HG02973 (cell line): ENCODE measurements around the gene GABBR2.

Experiments used
- ATAC-seq: cut with Tn5 transposase; IDR thresholded peaks from one replicate; pipeline ENCODE4 v1.9.1; 2021; ENCODE audit warnings: moderate library complexity; ENCODE audit not compliant: unreplicated experiment

GABBR2 gene

DNA sequence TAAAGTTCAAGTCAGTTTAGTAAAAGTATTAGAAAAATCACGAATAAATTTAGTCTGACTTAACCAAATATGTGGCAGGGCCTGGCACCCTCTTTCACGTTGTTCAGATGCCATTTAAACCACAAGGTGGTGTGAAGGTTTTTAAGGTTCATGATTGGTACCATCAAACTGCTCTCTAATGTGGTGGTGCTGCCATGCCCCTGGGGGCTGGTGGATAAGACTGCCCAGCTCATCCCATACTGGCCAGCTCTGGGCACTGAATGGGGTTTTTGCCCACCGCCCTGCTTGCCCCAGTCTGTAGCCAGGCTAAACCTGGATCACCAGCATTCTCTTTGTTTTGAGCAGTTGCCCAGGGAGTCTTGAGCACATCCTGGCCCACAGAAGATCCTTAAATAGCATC is 159.3 kb downstream of the GABBR2 start:
- ATAC-seq = no peak

DNA sequence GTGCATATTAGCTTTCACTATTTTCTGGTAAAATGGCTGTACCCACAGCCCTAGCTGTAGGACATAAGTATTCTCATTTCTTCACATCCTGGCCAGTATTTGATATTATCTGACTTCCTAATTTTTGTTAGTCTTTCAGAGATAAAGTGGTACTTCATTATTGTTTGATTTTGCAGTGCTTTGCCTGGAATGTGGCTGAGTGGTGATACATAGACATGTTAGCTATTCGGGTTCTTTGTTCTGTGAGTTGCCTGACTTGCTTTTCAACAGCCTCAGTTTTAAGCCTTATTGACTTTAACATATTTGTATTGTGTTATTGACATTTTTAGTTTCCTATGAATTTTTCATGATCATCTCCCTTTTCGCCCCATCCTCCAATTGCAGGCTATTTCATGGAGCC is 161.1 kb downstream of the GABBR2 start:
- ATAC-seq = no peak

DNA sequence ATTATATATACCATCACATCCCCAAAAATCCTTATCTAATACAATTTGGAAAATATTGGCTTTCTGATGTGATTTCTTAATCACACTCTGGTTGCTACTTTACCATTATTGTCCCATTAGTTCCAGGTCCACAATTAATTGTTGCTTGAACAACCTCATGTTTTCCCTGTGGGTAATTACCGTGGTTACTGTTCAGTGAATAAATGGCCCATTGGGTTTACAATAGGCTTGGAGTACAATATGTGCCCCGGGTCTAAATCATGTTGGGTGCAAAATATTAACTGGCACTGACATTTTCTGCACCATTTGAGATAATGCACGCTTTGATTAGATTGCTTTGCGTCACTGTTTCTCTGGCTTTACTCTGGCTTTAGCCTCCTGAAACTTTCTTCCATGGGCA is 163.7 kb downstream of the GABBR2 start:
- ATAC-seq = no peak

DNA sequence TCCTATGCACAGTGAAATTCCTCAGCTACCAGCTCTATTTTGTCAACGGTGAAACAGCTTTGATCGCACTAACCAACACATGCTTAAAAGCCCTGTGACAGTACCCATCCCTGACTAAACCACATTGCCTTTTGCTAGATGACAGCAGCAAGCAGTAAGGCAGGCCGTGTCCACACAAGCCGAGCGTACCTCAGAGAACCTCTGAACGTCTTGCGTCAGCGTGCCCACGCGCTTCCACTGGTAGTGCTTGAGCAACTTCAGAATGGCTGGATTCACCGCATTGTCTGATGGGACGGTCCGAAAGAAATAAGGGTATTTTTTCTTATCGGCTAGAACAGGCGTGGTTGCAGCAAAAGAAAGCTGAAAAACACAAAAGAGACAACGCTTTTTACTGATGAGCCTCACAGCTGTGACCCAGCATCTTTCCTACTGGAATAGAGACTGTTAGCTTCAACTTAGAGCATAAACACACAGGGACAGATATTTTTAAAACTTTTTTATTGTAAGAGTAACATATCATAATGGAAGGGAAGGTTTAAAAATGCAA is 167.0 kb downstream of the GABBR2 start:
- ATAC-seq = no peak

DNA sequence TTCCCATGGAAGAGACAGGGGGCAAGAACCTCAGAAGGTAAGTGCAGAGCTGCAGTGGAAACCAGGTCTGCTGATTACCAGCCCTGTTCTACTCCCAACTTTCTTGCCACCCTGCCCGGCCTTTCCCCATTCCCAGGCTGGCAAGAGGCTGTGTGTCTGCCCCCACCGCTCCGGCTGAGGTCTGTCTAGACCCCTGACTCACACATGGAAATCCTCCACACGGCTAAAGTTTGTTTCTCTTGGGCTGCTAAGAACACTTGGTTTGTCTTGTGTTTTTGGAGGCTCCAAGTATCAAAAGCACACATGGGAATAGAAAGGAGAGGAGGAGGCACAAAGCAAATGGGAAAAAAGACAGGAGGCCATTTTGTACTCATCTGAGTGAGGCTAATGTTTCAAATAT is 168.3 kb downstream of the GABBR2 start:
- no peak for ATAC-seq

GRCh38 chr9:98539954-98540353 is 168.8 kb downstream of the GABBR2 start:
- no peak for ATAC-seq

DNA sequence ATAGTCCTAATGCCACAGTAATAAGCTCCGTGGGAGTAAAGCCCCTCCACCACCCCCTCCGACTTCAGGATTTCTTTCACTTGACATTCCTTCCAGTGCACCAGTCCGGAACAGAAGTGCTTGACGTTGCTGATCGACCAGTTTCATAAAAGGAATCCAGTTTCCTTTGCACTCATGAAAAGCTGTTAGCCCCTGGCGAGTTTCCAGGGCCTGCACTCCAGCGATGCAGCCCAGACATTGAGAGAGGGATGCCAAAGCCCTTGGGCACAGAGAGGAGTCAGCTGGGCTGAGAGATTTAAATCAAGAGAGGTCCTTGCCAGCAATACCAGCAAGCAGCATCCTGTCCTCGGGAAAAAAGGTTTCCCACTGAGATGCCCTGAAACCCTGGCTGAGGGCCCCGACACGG is 170.1 kb downstream of the GABBR2 start:
- no peak for ATAC-seq

GRCh38 chr9:98538203-98538602 is 170.5 kb downstream of the GABBR2 start:
- ATAC-seq = no peak

DNA sequence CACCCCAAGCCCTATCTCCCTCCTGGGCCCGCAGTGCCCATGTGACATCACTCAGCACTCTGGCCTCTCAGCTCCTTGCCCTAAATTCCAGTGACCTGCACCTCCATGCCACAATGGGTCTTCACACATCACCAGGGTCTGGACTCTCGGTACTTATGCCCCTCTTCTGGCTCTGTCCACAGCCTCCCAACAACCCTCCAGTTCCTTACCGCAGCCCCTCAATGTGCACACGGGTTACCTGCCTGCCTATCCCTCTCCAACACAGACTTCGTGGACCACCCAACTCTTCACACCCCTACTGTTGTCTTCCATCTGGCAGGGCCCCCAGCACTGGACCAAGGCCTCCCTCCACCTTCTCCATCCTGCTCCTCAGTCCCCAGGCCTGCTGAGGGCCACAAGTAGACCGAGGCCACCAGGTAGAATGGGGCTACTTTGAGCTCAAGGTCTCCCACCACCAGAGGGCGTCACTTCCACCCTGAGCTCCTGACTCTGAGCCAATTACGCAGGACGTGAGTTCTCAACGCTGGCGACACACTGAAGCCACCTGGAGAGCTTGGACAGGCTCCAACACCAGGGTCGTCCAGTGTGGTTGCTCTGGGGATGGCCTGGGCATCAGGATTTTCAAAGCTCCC is 172.1 kb downstream of the GABBR2 start:
- no peak for ATAC-seq

- no peak for ATAC-seq
Measured at GRCh38 chr9:98533866-98534265, 174.9 kb downstream of the GABBR2 start.

- no peak for ATAC-seq
Measured at GRCh38 chr9:98533132-98533531, 175.6 kb downstream of the GABBR2 start.

- ATAC-seq = no peak
Measured at GRCh38 chr9:98532574-98532973, 176.2 kb downstream of the GABBR2 start.

- no peak for ATAC-seq
Measured at GRCh38 chr9:98532147-98532546, 176.6 kb downstream of the GABBR2 start.

GRCh38 chr9:98530806-98531386 is 177.8 kb downstream of the GABBR2 start:
- ATAC-seq = no peak

- ATAC-seq = no peak
Measured at GRCh38 chr9:98530275-98530674, 178.5 kb downstream of the GABBR2 start.

DNA sequence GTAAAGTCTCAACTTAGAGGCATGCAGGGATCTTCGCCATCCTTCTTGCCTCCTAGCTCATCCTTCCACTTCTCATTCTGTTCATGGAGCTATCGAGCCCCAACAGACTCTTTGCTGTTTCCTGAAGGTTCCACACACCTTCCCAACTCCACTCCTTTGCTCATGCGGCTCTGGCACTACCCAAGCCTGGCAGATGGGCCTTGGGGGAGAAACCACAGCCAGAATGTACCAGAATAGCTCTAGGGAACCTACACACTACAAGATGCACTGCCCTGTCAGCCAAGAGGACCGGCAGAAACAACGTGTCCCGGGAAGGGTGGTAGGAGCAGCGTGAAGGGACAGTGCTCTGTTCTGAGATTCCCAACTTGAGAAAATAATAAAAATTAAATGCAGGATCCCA is 178.9 kb downstream of the GABBR2 start:
- ATAC-seq = no peak

GRCh38 chr9:98523231-98523901 is 185.4 kb downstream of the GABBR2 start:
- no peak for ATAC-seq

- ATAC-seq = no peak
Measured at GRCh38 chr9:98522487-98522886, 186.2 kb downstream of the GABBR2 start.

- ATAC-seq = no peak
Measured at GRCh38 chr9:98521141-98521540, 187.6 kb downstream of the GABBR2 start.

DNA sequence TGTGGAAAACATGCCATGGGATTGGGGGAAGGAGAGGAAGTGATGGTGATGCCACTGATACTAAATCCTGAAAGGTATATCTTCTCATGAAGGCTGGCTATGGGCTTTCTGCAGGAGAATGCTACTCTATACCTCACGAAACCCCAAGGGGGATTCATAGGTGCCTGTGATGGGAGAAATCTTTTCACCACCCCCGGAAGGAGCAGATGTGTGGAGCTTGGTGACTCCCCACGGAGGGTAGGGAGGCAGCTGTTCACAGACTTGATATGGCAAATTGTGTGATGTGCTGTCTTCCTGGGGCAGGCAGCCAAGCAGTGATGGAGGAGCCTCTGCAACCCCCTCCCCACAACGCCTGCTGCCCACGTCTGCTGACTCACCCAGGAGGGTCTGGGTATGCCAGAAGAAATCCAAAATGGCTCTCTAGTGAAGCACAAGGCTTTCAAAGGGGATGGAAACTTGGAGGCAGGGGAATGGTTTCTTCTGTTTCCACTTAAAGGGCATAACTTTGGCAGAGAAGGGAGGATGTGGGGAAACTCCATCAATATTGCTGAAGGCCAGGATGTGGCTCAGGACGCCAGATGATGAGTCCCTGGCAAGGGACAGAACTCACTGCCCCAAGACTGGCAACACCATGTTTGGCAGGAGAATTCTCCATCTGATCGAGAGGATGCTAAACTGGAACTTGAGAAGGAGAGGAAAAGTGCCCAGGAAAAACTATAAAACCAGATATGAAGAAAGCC is 188.3 kb downstream of the GABBR2 start:
- ATAC-seq = no peak

DNA sequence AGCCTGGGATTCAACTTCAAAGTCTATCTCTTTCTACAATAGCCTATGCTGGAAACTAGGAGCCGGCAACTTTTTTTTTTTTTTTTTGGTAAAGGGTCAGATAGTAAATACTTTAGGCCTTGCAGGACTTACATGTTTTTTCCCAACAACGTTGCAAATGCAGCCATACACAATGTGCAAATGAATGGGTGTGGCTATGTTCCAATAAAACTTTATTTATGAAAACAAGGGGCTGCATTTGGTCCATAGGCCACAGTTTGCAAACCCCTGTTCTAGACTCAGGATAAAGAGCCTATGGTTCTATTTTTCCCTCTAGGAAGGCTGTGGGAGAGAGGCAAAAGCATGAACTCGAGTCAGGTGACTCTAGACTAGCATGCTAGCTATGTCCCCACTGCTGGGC is 189.1 kb downstream of the GABBR2 start:
- ATAC-seq = no peak

- ATAC-seq = no peak
Measured at GRCh38 chr9:98518556-98518955, 190.2 kb downstream of the GABBR2 start.
